GM18861 (cell line): ENCODE results near the gene TM4SF18.
"Not testable (repeated sequence)": the region's sequence is repeated elsewhere in the genome, so short reads cannot be mapped to it uniquely, and the experiment has no call there.

Experiments used
- ATAC-seq: cut with Tn5 transposase; IDR thresholded peaks from one replicate; pipeline ENCODE4 v1.9.1; 2021; ENCODE audit not compliant: unreplicated experiment

TM4SF18 gene, protein sequence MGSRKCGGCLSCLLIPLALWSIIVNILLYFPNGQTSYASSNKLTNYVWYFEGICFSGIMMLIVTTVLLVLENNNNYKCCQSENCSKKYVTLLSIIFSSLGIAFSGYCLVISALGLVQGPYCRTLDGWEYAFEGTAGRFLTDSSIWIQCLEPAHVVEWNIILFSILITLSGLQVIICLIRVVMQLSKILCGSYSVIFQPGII

DNA sequence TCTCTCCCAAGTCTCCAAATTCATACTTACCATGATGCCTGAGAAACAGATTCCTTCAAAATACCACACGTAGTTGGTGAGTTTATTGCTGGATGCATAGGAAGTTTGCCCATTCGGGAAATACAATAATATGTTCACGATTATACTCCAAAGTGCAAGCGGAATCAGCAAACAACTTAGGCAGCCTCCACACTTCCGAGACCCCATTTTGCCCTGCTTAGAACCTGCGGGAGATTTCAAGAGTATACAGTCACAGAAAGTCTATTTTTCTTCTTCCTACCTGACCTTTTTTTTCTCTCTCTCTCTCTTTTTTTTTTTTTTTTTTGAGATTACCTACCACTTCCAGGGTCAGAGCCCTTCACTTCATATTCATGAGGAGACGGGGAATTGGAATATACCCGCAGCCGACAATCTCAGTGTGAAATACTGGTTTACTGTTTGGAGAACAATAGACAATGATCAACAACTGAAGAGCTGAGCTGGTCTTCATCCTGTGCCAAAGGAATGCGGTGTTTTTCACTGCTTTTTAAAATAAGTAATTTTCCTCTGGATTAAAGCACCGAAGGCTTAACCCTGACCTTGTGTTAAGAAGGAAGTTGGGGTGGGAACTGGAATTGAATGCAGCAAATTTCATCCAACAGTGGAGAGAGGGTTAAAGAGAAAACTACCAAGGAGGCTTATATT lies at the start of gene TM4SF18:
TM4SF18 (minus strand) TSS at position 461 of the 684 bp plus-strand sequence; CDS start at position 207, 254 bp downstream.
- no peak for ATAC-seq

DNA sequence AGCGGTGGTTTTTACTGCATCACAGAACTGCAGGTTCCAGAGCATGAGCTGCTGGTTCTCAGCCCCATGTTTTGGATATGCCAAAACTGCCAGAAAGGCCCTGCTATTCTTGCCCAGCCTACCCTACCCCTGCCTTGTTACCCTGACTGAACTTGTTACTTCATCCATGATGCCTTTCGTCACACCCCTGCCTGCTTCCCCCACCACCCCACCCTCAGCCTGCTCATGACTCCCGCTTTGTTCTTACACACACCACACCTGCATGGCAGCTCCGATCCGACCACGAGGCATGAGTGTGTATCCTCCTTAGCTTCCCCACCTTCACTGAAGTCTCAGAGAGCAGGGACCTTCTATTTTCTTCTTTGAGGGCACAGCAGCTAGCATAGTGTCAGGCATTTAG lies 49.1 kb upstream of the TM4SF18 start:
- no peak for ATAC-seq

DNA sequence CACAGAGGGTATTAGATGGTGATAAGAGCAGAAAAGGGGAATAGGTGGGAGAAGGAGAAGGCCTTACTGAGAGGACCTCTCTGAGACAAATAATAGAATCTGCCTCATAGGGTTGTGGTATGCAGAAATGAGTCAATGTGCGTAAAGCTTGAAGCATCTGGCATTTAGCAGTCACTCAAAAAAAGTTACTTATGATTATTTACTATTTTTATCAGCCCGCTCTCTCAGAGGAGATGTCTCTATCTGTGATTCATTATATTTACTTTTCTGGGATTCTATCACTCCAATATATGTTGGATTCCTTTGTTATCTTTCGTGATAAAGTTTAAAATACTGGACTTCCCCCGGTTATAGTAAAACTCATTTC lies 48.6 kb upstream of the TM4SF18 start:
- no peak for ATAC-seq

DNA sequence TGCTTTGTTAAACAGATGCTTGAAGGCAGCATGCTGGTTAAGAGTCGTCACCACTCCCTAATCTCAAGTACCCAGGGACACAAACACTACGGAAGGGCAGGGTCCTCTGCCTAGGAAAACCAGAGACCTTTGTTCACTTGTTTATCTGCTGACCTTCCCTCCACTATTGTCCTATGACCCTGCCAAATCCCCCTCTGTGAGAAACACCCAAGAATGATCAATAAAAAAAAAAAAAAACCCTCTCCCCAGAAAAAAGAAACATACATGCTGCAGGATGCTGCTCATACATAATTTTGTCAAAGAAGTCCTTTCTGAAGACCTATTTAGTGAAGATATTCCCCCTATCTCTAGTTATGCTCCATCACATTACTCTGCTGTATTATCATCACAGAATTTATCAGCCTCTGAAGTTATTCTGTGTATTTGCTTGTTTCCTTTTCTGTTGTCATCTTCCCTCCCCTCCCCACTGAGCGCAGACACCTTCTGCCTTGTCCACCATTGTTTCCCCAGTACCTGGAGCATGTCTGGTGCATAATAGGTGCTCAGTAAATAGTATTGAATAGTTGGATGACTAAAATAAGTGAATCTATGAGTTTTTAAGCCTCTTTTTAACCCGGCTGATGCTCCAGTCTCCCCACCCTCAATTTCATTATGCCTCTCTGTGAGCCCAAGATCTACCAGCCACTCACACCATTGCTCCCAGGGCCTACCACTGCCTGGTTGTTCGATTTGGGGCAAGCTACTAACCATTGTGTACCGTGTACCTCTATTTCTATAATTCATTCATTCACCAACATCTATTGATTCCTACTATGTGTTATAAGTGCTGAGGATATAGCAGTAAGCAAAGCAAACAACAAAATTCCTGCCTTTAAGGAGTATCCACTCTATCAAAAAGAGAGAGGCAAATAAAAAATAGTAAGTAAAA lies 48.0 kb upstream of the TM4SF18 start:
- no peak for ATAC-seq

DNA sequence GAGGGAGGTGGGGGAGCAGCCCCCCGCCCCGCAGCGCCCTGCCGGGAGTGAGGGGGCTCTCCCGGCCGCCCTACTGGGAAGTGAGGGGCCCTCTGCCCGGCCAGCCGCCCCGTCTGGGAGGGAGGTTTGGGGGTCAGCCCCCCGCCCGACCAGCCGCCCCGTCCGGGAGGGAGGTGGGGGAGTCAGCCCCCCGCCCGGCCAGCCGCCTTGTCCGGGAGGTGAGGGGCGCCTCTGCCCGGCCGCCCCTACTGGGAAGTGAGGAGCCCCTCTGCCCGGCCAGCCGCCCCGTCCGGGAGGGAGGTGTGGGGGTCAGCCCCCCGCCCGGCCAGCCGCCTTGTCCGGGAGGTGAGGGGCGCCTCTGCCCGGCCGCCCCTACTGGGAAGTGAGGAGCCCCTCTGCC lies 46.8 kb upstream of the TM4SF18 start:
- ATAC-seq = not testable (repeated sequence)

DNA sequence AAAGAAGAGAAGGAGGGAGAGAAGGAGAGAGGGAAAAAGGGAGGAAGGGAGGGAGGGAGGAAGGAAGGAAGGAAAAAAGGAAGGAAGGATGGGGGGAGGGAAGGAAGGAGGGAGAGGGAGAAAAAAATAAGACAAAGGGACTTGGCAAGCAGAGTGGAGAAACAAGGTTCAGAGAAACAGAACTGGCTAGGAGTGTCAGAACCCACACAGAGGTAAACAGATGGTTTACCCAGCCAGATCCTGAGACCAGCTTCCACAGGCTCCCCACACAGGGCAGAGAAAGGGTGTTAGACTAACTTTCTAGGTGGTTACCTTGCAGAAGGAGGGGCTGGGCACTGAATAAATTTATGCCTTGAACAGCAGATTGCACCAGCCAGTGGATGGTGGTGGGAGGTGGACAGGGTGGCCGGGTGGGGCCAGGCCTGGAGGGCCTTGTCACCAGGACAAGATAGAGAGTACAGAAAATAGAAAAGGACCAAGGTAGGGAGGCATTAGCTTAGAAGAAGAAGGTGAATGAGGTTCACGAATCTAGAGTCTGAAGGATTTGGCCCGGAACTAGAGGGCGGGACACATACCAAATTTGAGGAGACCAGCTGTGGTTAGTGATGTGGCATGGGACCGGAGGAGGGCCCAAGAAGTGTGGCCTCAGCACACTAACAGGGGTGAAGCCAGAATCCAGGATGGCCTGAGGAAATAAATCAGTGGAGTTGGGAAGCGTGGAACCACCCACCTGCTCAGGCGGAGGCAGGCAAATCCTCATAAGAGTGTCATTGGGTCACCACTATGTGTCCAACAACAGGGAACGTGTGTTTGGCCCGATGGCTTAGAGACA lies 45.3 kb upstream of the TM4SF18 start:
- ATAC-seq = no peak

DNA sequence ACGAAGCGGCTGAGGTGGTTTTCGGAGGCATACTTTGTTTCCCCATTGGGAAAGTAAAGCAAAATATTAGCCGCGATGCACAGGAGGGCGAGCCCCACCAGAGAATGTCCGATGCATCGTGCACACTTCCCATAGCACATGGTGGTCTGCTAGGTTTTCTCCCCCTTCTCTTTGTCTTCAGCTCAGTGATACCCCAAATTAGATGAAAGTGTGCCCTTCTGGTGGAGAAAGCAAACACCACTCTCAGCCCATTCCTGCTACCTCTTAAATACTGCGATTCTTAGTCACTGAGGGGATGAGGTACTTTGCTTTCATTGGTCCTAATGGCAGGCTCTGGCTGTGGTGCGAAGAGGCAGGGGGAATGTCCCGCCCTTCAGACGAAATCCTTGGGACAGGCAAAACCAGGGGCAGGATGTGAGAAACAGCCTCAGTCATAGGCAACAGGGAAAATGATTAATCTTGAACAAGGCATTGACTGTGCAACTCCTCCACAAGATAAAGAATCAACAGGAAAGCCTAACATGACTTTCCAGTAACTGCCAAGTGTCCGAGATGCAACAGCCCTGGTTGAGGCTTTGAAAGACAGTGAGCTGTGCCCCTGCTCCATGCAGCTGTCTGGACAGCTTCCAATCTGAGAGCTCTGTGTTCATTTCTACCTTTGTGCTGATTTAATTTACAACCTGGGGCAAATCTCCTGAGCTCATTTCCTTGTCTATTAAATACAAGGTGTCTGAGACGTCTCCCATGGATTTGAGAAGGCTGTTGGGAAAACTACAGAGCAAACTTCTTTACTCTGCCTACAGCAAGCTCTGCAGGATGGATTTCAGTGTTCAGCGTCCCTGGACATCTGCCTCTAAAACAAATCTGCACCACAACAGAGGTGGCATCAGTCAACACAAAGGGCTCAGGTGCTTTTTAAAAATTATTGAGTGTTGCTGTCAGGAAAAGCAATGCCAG lies 44.2 kb upstream of the TM4SF18 start, which contains the start of gene TM4SF1:
TM4SF1 (minus strand) TSS at position 242 of the 957 bp plus-strand sequence; CDS start at position 140, 102 bp downstream.
- no peak for ATAC-seq

DNA sequence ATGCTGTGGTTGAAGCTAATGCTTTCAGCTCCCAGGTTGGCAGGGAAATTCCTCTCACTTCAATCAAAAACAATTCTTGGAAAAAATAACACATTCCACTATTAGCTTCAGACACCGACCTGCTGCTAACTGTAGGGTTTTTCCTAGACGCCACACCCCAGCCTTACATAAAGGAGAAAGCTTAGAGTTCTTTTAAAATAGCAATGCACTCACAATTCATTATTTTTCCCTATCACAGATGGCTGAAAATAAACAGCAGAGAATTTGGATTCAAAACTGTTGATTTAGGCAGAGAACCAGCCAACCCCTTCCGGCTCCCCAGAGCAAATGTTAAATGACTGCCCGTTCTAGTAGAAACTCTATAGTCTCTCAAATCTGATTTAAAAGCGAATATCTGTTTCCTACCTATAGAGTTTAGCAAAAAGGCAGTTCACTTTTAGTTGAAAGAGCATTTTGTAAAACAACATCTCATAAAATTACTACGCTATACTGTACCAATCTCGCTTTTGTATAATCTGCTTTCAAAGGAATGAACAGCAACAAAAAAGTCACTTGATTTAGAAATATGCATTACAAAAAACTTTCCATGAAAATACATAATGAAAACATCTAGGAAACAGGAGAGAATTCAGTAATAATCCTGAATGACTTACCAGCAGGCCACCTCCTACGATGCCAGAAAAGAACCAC lies 43.4 kb upstream of the TM4SF18 start:
- ATAC-seq = no peak

DNA sequence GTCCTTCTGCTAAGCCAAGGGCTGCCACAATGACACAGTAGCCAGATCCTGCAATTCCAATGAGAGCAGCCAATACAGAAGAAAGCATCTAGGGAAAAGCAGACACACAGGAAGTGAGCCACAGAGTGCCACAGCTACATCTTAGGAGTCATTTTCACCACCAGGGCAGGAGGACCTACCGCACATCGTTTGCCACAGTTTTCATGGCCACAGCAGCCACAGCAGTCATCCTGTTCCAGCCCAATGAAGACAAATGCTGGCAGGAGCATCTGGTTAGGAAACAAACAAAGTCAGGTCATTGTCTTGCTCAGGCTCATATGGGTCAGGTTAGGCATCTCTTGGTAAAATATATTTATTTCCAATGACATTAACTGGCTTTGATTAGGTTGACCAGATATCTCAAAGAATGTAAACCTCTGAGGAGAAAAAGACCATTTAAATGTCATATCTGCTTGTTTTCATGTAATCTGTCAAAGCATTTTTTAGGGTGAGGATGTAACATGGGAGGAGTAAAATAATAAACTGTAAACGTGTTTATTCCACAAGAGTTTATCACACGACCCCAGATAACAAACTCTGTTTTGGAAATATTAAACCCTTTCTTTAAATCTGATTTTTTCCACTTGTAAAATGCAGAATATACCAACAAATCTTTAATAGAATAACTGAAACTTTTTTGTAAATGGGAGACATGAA lies 42.2 kb upstream of the TM4SF18 start:
- no peak for ATAC-seq

DNA sequence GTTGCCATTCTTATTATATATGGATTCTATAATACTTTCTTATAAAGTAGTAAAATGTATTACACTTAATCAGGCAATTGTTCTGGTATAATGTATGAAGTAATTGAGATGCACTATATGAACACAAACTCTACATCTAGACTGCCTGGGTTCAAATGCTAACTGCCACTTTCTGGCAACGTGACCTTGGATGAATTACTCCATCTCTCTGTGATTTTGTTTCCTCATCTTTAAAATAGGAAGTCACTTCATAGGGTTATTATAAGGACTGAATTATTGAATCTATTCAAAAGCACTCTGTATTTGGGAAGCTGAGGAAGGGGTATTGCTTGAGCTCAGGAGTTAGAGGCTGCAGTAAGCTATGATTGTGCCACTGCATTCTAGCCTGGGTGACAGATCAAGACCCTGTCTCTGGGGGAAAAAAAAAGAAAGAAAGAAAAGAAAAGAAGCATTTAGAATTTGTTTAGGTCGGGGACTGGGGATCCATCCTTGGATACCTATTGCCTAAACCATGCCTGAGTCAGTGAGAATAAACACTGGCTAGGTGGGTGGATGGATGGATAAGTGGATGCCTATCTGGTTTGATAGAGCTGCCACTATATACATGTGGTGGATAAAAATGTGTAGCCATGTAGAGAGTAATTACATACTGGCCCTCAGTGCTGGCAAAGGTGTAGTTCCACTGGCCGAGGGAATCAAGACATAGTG lies 41.5 kb upstream of the TM4SF18 start:
- no peak for ATAC-seq

DNA sequence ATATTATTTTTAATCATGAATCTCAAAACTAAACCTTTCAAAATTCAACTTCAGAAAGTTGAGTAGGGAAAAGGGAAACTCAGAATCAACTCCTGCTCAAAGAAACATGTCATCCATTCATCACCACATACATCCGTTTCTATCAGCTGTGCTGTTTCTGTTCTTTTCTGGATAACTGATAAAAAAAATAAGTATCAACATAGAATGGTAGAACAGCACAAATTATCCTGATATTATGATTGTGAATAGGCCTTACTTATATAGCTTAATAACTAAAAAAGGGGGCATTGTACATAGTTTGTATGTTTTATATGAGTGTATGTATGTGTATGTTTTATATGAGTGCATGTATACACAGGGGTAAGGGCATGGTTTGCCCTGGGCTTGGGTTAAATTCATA lies 41.0 kb upstream of the TM4SF18 start:
- ATAC-seq = no peak

DNA sequence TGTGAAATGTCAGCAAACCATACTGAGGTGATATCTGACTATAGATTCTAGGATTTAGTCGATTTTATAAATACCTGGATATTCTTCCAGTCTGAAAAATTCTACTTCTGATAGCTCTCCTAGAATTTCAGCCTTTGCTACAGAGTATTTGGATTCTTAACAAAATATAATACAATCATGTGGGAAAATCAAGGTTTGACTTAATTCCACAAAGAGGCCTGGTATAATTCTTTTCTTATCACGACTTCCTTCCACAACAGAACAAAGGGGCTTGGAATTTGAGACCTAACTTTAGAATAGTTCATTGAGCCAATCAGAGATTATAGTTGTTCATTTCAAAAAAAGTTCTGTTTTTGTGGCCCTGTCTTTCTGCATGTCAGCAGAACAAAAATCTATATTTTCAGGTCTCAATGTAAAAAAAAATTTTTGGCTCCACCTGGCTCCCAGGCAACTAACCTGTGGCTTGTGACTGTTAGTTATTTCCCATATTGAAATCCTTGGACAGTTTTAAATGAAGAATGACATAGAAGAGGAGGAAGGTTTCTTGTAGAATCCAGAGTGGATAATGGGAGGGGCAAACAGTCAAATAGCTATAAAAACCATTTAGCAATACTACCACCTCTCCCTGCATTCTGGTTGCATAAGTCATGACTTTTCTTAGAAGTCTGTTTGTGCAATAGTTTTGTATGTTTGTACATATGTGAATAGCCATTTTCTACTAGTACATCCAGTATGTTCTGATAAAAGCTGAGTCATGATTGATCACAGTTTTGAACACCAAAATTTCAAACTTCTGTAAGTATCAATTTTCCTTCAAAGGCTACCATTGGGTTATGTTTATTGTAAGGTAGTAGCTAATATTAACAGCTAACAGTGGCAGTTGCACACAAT lies 40.0 kb upstream of the TM4SF18 start:
- no peak for ATAC-seq

DNA sequence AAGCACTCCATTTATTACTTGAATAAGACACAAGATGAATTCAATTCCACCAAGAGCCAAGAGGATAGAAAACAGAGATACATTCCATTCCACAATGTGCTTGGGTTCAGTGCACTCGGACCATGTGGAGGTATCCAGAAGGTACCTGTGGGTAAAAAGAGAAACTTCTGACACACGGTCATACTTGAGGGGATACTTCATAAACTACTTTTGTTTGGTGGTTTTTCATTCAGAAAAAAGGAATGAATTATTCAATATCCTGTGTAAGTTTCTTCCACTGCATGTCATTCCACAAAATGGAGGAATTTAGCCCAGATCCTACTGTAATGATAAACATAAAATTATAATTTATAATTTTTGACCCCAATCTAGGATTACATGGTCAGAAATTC lies 38.3 kb upstream of the TM4SF18 start:
- ATAC-seq = no peak

DNA sequence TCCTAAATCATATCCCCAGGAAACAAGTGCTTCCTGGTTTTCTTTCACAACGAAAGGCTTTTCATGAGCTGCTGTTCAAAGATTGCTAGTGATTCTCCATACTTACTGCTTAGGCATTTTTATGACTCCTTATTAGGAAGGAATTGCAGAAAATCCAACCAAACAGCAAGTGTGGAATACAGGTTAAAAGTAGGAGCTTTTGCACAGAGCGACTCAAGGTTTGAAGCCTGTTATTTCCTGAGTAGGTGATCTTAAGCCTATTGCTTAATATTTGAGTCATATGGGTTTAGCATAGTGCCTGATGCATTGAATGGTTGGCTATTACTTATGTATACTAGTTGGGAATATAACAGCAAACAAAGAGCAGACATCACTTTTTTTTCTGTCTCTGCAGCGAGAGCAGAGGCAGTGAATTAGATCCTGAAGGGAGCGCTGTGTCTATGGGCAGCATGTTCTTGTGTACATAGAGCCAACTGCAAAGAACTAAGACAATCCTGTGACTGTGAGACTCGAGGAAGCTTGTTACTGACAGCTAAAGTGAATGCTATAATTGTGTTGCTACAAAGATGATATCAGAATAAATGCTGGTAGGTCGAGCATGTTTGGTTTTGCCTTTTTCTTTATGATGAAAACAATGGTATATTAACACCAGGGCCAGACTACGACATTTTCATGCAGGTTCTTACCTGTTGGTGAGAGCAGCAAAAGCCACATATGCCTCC lies 37.7 kb upstream of the TM4SF18 start:
- no peak for ATAC-seq

DNA sequence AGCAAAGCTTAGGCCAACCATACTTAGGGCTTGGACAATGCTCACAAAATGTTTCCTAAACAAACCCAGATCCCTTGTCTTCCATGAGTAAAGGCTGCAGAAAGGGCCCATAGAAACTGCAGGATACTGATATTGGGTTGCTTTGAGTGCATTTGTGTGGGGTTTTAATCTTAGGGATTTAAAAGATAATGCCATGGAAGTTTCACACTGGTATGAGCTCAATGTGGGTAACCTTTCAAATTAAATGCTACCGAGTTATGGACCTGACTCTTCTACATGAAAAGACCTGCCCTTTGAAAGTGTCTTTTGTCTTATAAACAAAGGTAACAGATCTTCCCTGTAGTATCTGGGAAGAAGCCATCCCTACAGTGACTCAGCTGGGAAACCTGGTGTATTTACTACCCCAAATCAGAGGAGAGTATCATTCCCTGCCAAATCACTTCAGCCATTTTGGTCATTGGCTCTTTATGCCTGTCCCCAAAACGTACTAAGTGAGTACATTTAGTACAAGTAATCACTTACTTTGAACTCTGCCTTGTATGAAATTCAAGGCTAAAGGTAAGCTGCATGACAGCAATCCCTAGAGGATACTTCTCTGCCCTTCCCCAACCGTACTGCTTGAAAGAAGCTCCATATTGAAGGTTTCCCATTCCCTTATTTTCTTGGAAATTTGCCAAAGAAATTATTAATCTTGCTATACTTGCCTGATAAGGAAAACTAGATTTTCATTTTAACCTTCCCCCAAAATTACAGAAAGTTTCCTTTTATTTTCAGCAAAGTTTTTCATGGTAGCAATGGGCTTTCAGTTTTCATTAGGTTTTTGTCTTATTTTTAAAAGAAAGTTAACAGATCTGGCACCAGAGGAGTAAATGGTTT lies 36.8 kb upstream of the TM4SF18 start:
- ATAC-seq = no peak
